Mesenchymal stem cell (in vitro differentiated cells and primary cell): ENCODE data around the gene TTLL6.
A peak's percentile ranks its signal among the peaks of the same experiment; 100 is the strongest.

ENCODE experiments used
- DNase-seq: peaks from one replicate; pipeline ENCODE4 v3.0.0-alpha.2; 2013
- H2AFZ ChIP-seq: one replicate; pipeline ENCODE4 v1.6.1; 2013; ENCODE audit warnings: low read depth, mild to moderate bottlenecking, control low read depth, inconsistent platforms, low read length, moderate library complexity
- H2AK5ac ChIP-seq: 2 replicates; pipeline ENCODE4 v1.6.1; 2013; ENCODE audit warnings: low read length, moderate library complexity, mild to moderate bottlenecking, inconsistent platforms; ENCODE audit not compliant: severe bottlenecking
- H2BK120ac ChIP-seq: one replicate; pipeline ENCODE4 v1.6.1; 2013; ENCODE audit warnings: low read depth, mild to moderate bottlenecking, inconsistent platforms, low read length, moderate library complexity
- H2BK12ac ChIP-seq, 2 experiments: one replicate each; pipeline ENCODE4 v1.6.1; 2013; ENCODE audit warnings: inconsistent platforms in 2 of 2, low read length in 2 of 2, mild to moderate bottlenecking in 2 of 2, moderate library complexity in 2 of 2, control low read depth in 1 of 2
- H2BK15ac ChIP-seq: one replicate; pipeline ENCODE4 v1.6.1; 2013; ENCODE audit warnings: mild to moderate bottlenecking, low read depth, inconsistent platforms; ENCODE audit not compliant: poor library complexity, severe bottlenecking
- H2BK5ac ChIP-seq: 2 replicates; pipeline ENCODE4 v1.6.1; 2013; ENCODE audit warnings: low read depth, mild to moderate bottlenecking, low read length, control low read depth, inconsistent platforms; ENCODE audit not compliant: poor library complexity, severe bottlenecking
- H3K14ac ChIP-seq, 2 experiments: one replicate each; pipeline ENCODE4 v1.6.1; 2013; ENCODE audit warnings: inconsistent platforms in 2 of 2, low read length in 2 of 2, control low read depth in 1 of 2, mild to moderate bottlenecking in 1 of 2, moderate library complexity in 1 of 2
- H3K18ac ChIP-seq, 2 experiments: one replicate each; pipeline ENCODE4 v1.6.1; 2013; ENCODE audit warnings: inconsistent platforms in 2 of 2, low read length in 2 of 2, control low read depth in 1 of 2, low read depth in 1 of 2, mild to moderate bottlenecking in 1 of 2
- H3K23ac ChIP-seq, 2 experiments: one replicate each; pipeline ENCODE4 v1.6.1; 2013; ENCODE audit warnings: inconsistent platforms in 2 of 2, low read length in 2 of 2, mild to moderate bottlenecking in 2 of 2, moderate library complexity in 2 of 2, control low read depth in 1 of 2
- H3K27ac ChIP-seq: 2 replicates; pipeline ENCODE4 v1.5.1; 2013; ENCODE audit warnings: mild to moderate bottlenecking, moderate library complexity, low read length, control low read depth, inconsistent platforms; ENCODE audit not compliant: poor library complexity, severe bottlenecking
- H3K27me3 ChIP-seq, 2 experiments: 2 replicates each; pipeline versions ENCODE4 v1.6.1 to v1.7.0; 2013; ENCODE audit warnings: low read length in 2 of 2, mild to moderate bottlenecking in 2 of 2, moderate library complexity in 2 of 2, control low read depth in 1 of 2, inconsistent platforms in 1 of 2; ENCODE audit not compliant: control insufficient read depth in 1 of 2, insufficient read depth in 1 of 2
- H3K36me3 ChIP-seq, 2 experiments: 2 replicates each; pipeline versions ENCODE4 v1.6.1 to v1.7.0; 2013; ENCODE audit warnings: low read length in 2 of 2, control low read depth in 1 of 2, inconsistent platforms in 1 of 2, low read depth in 1 of 2, mild to moderate bottlenecking in 1 of 2; ENCODE audit not compliant: insufficient read depth in 2 of 2, control insufficient read depth in 1 of 2
- H3K4ac ChIP-seq, 2 experiments: one replicate each; pipeline ENCODE4 v1.6.1; 2013; ENCODE audit warnings: inconsistent platforms in 2 of 2, low read length in 2 of 2, mild to moderate bottlenecking in 2 of 2, moderate library complexity in 2 of 2, control low read depth in 1 of 2, low read depth in 1 of 2
- H3K4me1 ChIP-seq: 2 replicates; pipeline ENCODE4 v1.6.1; 2013; ENCODE audit warnings: low read depth, low read length, control low read depth; ENCODE audit not compliant: control insufficient read depth, insufficient read depth
- H3K4me2 ChIP-seq: 2 replicates; pipeline ENCODE4 v1.6.1; 2013; ENCODE audit warnings: low read length, mild to moderate bottlenecking, inconsistent platforms; ENCODE audit not compliant: poor library complexity, severe bottlenecking
- H3K4me3 ChIP-seq, 2 experiments: 2 replicates each; pipeline versions ENCODE4 v1.5.1 to v1.7.0; 2013; ENCODE audit warnings: low read length in 2 of 2, mild to moderate bottlenecking in 2 of 2, control low read depth in 1 of 2, low read depth in 1 of 2; ENCODE audit not compliant: insufficient read depth in 1 of 2
- H3K79me1 ChIP-seq: replicated peaks from 2 replicates; pipeline ENCODE4 v1.6.1; 2013; ENCODE audit warnings: mild to moderate bottlenecking, control low read depth, low read length, inconsistent platforms; ENCODE audit not compliant: poor library complexity, severe bottlenecking
- H3K9ac ChIP-seq: 2 replicates; pipeline ENCODE4 v1.7.0; 2013; ENCODE audit warnings: mild to moderate bottlenecking, low read length, moderate library complexity
- H3K9me3 ChIP-seq: 2 replicates; pipeline ENCODE4 v1.7.0; 2013; ENCODE audit warnings: mild to moderate bottlenecking, low read length; ENCODE audit not compliant: control insufficient read depth
- H4K8ac ChIP-seq: one replicate; pipeline ENCODE4 v1.6.1; 2013; ENCODE audit warnings: inconsistent platforms, mild to moderate bottlenecking, low read length, moderate library complexity
- H4K91ac ChIP-seq: one replicate; pipeline ENCODE4 v1.6.1; 2013; ENCODE audit warnings: mild to moderate bottlenecking, low read length, inconsistent platforms
- WGBS: methylation state at CpG from one replicate; pipeline ENCODE4 v1.1.7; 2013; ENCODE audit warnings: mixed read lengths; 5-methylcytosine and 5-hydroxymethylcytosine counted together

The TTLL6 gene

DNA sequence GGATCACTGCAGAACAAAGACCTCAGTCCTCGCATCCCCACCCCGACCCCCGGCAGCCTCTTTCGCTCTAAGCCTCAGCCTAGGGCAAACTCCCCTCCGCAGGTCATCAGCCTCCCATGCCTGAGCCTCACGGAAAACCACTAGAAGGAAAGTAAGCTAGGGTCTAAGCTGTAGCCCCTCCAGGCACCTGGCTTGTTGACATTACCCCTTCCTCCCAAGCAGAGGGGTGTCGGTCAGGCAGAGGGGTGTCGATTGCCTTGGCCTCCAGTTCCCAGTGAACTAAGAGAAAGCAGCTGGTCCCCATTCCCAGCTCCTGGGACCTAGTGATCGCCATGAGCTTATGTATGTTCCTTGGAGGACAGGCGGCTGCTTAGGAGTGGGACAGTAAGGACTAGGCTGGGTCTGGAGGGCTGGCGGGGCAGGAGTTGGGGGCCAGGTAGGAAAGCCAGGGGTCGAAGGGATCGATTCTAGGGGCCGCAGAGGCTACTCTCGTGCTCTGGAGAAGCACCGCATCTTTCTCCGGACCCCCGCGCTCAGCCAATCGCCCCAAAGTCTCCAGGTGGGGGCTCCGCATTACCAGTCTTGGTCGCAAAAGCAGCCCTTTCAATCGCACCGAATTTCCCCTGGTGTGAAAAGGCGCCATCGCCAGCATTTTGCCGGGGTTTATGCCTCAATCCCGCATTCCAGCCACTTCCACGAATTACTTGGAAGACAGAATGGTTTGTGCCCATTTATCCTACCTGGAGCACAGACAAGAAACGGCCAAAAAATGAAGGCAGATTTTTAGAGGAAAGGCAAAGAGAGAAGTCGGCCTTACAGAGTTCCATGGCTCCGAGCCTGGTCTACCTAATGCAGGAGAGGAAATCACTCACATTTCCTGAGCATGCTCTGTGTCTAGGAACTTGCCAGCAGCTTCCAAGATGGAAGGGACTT lies 67.1 kb downstream of the TTLL6 start:
- H2AFZ ChIP-seq = no peak overlapping the region
- H3K14ac ChIP-seq = no peak overlapping the region
- H2BK15ac ChIP-seq = no peak overlapping the region
- H3K9me3 ChIP-seq = no peaks in the 10 kb centered on the region
- no peak overlapping the region for H3K4ac ChIP-seq
- no peak overlapping the region for H3K4me3 ChIP-seq
- no peak overlapping the region for H3K4me2 ChIP-seq
- DNase-seq = peak; percentile 11
- no peak overlapping the region for H2BK12ac ChIP-seq
- H3K36me3 ChIP-seq = no peaks in the 10 kb centered on the region
- 8% methylated on average over 31 of the region's 32 CpGs for WGBS
- H3K18ac ChIP-seq = no peak overlapping the region
- H2BK5ac ChIP-seq = no peak overlapping the region
- H3K27ac ChIP-seq = no peak overlapping the region
- no peak overlapping the region for H2AK5ac ChIP-seq
- no peak overlapping the region for H3K9ac ChIP-seq
- H3K79me1 ChIP-seq = no peaks in the 10 kb centered on the region
- H3K27me3 ChIP-seq = peaks cover 89 to 100% of the 10 kb centered on the region in 2 experiments
- H2BK120ac ChIP-seq = no peak overlapping the region
- peak overlapping the region in 1 of 2 experiments; percentile 76 for H3K23ac ChIP-seq
- no peak overlapping the region for H4K8ac ChIP-seq
- H3K4me1 ChIP-seq = peaks cover 9% of the 10 kb centered on the region
- H4K91ac ChIP-seq = no peak overlapping the region

DNA sequence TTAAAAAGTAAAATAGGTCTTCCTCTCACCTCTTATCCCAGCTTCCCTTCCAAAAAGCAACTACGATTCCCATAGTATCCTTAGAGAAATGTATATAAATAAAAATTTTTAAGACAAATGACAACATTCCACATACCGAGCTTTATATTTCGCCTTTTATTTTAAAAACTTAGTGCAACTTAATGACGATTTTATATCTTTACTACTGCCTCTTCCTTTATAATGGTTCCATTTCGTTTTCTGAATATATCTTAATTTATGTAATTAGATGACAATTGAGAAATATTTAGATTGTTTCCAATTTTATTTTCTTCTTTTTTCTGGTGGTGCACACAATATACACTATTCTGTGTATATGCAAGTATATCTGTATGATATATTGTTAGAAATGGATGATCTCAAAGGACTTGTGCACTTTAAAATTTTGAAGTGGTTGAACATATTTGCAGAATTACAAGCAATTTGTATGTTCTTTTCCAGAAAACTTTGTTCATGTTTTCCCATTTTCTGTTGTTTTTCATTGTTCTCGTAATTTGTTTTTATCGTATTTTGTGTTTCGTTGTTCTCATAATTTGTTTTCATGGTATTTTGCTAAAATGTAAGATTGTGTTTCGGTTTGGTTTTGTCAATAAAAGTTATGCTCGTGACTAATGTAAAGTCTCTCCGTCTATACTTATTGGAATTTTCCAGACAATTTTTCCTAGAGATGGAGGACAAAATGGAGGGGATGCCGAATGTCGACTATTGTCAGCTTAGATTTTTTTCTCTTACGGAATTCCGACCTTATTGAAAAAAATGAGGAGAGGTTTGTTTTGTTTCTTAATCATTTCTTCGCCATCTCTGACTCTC lies 68.1 kb downstream of the TTLL6 start:
- no peak overlapping the region for H3K9ac ChIP-seq
- H3K14ac ChIP-seq = no peak overlapping the region
- H4K8ac ChIP-seq = no peak overlapping the region
- peak; percentile 5 for DNase-seq
- no peak overlapping the region for H2AK5ac ChIP-seq
- no peak overlapping the region for H3K4me2 ChIP-seq
- no peak overlapping the region for H4K91ac ChIP-seq
- H3K27ac ChIP-seq = no peak overlapping the region
- H2BK15ac ChIP-seq = no peak overlapping the region
- H3K9me3 ChIP-seq = no peaks in the 10 kb centered on the region
- no peak overlapping the region for H3K18ac ChIP-seq
- no peak overlapping the region for H2BK5ac ChIP-seq
- H3K23ac ChIP-seq = no peak overlapping the region
- H2BK120ac ChIP-seq = no peak overlapping the region
- no peaks in the 10 kb centered on the region for H3K36me3 ChIP-seq
- no peak overlapping the region for H2AFZ ChIP-seq
- no peaks in the 10 kb centered on the region for H3K79me1 ChIP-seq
- H3K4me1 ChIP-seq = peaks cover 4% of the 10 kb centered on the region
- H3K4me3 ChIP-seq = no peak overlapping the region
- H3K4ac ChIP-seq = no peak overlapping the region
- 42% methylated on average over 11 of the region's 16 CpGs for WGBS
- peaks cover 89 to 100% of the 10 kb centered on the region in 2 experiments for H3K27me3 ChIP-seq
- no peak overlapping the region for H2BK12ac ChIP-seq

DNA sequence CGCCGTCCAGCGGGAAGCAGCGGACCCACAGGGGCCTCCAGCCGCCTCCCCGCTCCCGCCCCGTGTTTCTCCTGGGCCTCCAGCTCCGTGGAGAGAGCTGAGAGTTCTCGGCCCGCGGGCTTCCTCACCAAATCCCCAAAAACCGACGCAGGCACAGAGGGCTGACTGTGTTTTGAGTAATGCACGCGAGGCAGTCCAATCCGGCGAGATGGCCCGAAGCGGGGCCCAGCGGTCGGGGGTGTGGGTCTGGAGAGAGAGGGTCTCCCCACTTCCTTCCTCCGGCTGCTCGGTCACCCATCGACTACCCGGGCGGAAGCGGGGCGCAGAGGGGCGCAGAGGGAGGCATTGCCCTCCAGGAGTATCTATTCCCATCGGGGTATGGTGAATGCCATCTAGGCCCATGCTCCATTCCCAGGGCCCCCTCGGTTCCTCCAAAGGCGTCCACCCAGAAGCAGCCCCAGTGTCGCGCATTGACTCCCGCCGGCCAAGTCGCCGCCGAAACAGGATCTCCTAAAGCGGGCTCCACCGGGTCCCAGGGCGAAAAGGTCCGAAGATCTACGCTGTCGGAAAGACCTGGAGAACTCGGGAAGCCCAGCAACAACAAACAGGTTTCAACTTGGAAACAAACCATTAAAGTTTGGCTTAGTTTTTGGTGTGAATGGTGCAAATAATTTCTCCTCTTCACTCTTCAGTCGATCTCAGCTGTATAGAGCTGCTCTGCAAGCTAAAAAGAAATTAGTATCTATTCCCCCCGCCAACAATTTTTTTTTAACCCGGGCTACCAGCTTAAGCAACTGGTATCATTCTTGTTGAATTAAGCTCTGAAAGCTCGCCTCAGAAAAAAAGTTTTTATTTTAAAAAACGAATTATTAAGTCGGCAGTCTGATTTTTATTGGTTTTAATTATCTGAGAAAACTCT lies 69.3 kb downstream of the TTLL6 start:
- Histone ChIP-seq H3K9me3 (no peaks in the 10 kb centered on the region), H3K79me1 (no peaks in the 10 kb centered on the region), H2BK120ac (no peak overlapping the region), H2AFZ (no peak overlapping the region), H3K14ac (no peak overlapping the region), H3K9ac (no peak overlapping the region), H3K27ac (no peak overlapping the region), H3K23ac (no peak overlapping the region), H3K36me3 (no peaks in the 10 kb centered on the region), H3K4me1 (no peaks in the 10 kb centered on the region), H3K4ac (no peak overlapping the region), H3K4me2 (no peak overlapping the region), H3K27me3 (peaks cover 89 to 100% of the 10 kb centered on the region in 2 experiments), H3K18ac (no peak overlapping the region), H4K8ac (no peak overlapping the region), H2AK5ac (no peak overlapping the region), H3K4me3 (no peak overlapping the region), H2BK15ac (no peak overlapping the region), H2BK12ac (no peak overlapping the region), H4K91ac (no peak overlapping the region), H2BK5ac (no peak overlapping the region)
- 5% methylated on average over 48 of the region's 53 CpGs for WGBS
- peak; percentile 21 for DNase-seq
